ENCODE measurements around the gene CCDC9.
"Not testable (repeated sequence)": the region's sequence is repeated elsewhere in the genome, so short reads cannot be mapped to it uniquely, and the experiment has no call there.

The CCDC9 gene

GRCh38 chr19:47261946-47262793 lies 5.8 kb downstream of the CCDC9 start:
- DNase-seq: not testable (repeated sequence)

- no peak for DNase-seq
Measured at GRCh38 chr19:47264629-47265028, 8.3 kb downstream of the CCDC9 start.

DNA sequence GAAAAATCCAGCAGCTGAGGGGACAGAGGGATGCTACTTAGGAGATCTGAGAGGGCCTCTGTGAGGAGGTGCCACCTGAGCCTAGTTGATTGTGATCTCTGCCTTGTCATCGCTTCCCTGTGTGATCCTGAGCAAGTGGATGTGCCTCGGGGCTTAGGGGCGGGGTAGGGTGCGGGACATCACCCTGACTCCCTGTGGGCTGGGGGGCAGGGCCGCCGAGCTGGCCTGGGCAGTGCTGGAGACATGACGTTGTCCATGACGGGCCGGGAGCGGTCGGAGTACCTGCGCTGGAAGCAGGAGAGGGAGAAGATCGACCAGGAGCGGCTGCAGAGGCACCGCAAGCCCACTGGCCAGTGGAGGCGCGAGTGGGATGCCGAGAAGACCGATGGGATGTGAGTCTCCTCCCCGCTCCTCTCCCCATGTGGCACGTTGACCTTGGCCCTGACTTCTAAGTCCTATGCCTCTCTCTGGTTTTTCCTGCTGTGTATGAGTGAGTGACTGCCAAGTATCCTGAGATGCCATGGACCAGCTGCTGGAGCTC lies 10.1 kb downstream of the CCDC9 start:
- DNase-seq: no peak

DNA sequence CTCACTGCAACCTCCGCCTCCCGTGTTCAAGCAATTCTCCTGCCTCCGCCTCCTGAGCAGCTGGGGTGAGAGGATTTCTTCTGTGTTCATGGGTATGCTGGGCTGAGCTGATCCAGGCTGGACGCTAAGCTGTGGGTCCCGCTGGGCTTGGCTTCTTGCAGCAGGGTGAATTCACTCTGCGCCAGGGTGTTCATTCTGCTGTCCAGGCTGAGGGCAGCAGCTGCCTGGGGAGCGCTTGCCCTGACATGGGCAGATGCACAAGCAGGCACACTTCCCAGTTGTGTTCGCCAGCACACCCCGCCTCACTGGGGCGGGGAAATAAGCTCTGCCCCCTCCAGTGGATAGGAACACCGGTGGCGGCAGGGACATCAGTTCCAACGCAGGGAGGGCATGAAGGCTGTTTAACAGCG lies 11.0 kb downstream of the CCDC9 start:
- DNase-seq: no peak

DNA sequence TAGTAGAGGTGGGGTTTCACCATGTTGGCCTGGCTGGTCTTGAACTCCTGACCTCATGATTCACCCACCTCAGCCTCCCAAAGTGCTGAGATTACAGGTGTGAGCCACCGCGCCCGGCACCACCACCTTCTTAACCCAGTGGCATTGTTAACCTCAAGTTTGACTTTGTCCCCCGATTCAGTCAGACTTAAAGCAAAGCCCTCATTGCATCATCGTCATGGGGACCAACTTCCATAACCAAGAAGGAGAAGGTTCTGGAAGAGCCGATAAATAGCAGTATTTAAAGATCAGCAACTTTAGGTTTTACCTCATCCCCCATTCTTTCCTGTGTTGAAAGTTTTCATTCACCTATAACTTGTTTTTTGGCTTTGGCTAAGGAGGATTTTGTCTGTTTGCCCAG lies 11.7 kb downstream of the CCDC9 start:
- no peak for DNase-seq

GRCh38 chr19:47269596-47269995 lies 13.3 kb downstream of the CCDC9 start:
- DNase-seq: no peak

GRCh38 chr19:47270408-47270807 lies 14.1 kb downstream of the CCDC9 start:
- DNase-seq: no peak

- no peak for DNase-seq
Measured at GRCh38 chr19:47271949-47272348, 15.6 kb downstream of the CCDC9 start.

DNA sequence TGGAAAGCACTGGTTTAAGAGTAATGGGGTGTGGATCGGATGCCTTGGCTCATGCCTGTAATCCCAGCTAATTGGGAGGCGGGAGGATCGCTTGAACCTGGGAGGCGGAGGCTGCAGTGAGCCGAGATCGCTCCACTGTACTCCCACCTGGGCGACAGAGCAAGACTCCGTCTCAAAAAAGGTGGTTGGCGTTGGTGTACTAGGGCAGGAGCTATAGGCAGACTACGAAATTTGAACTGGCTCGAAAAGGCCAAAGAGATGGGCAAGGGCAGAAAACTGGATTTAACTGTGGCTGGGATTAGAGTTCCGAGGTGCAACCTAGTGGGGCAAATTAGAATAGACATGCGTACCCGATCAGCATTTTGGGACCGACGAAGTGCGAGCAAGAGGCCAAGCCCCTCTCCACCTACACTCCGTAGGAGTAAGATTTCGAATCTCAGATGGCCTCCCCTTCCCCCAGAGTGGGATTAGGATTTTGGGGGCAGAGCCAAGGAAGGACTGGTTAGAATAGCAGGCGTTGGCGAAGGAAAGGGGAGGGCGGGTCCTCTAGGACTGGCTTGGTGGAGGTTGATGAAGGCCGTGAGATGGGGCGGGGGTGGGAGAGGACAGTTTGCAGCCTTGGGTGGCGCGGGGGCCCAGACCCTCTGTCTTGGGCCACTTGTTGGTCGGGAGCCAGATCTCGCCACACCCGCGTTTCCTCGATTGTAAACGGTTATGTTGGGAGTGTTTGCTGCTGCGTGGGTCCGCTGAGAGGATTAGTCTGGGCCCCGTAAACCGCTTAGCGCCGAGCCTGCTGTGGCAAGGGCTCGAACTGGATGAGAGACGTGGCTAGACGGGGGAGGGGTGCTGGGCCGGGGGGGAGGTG lies 16.4 kb downstream of the CCDC9 start:
- DNase-seq: no peak

- peak in 1 of 2 experiments; percentile 74 for DNase-seq
Measured at GRCh38 chr19:47273313-47274070, 17.2 kb downstream of the CCDC9 start.

- DNase-seq: peak; percentile 90 to 94
Measured at GRCh38 chr19:47274071-47274890, 18.0 kb downstream of the CCDC9 start, which contains the start of gene INAFM1. Gene INAFM1, plus strand, starts transcription at chr19:47274885. Its CDS starts 35 bp downstream, at chr19:47274920.

GRCh38 chr19:47274891-47275761 lies 18.8 kb downstream of the CCDC9 start:
- peak in 1 of 2 experiments; percentile 46 for DNase-seq

DNA sequence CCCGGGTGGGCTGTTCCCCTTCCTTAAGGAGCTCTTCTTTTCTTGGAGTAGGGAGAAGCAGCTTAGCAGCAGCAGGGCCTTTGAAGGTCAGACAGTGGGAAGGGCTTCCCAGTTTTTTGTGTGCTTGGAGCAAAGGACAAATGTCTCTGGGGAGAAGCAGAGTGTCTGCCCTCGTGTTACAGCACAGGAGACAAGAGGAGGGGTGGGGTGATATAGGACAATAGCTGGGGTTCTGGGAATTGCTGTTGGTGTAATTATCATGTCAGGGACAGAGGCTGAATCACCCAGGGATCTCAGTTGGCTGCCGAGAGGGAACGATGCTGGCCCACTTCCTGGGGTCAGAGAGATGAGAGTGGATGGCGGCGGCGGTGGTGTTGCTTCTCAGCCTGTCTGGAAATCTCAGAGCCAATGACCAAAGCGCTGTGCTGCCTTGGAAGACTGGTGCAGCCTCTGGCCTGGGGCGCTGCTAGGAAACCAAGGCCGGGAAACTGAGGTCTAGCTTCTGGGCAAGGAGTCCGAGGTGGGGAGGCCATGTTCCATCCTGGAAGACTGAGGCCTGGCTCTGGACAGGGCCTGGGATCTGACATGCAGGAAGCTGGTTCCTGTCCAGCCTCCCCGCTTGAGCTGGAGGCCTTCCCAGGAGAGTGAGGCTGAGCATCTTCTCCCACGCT lies 19.6 kb downstream of the CCDC9 start:
- no peak for DNase-seq

GRCh38 chr19:47276513-47276912 lies 20.2 kb downstream of the CCDC9 start:
- not testable (repeated sequence) for DNase-seq

DNA sequence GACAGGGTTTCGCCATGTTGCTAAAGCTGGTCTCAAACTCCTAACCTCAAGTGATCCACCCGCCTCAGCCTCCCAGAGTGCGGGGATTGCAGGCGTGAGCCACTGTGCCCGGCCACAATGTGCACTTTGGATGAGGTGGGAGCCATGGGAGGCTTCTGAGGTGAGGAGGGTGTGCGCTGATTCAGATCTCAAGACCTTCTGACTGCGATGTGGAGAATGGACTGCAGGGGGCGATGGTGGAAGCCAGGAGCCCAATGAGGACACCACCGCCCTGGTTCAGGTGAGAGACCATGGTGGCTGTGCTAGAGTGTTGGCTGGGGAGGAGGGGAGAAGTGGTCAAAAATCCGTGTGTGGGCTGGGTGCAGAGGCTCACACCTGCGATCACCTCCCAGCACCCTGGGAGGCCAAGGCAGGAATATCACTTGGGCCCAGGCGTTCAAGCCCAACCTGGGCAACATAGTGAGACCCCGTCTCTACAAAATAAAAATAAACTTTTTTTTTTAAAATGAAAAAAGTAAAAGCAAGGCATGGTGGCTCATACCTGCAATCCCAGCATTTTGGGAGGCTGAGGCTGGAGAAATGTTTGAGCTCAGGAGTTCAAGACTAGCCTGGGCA lies 24.0 kb downstream of the CCDC9 start:
- no peak for DNase-seq

DNA sequence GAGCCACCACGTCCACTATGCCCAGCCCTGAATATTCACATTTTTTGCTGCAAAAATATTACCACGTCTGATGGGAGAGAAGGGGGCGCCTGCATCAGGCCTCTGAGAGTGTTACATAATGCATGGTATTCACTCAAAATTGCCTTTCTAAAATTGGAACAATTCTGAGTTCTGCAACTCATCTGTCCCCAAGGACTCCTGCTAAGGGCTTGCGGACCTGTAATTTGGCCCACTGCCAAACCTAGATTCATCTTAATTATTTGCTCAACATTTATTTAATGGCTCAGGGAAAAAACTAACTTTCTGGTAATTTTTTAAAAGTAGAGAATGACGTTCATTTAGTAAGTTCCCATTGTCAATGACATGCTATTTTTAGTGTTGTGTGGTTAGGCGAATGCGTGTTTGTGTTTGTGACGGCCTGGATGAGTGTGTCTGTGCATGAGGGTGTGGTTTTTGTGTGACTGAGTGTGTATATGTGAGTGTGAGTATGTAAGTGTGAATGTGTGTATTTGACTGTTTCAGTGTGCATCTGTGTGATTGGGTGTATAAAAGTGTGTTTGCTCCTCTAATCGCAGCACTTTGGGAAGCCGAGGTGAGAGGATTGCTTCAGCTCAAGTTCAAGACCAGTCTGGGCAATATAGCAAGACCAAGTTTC lies 27.2 kb downstream of the CCDC9 start:
- no peak for DNase-seq

- DNase-seq: peak; percentile 52 to 75
Measured at GRCh38 chr19:47284324-47284899, 28.1 kb downstream of the CCDC9 start.

GRCh38 chr19:47296036-47296435 lies 39.7 kb downstream of the CCDC9 start:
- peak; percentile 65 to 91 for DNase-seq

- not testable (repeated sequence) for DNase-seq
Measured at GRCh38 chr19:47300867-47301266, 44.5 kb downstream of the CCDC9 start.
